Activated T-helper 17 cell treated with anti-CD3 and anti-CD28 coated beads, Interleukin-2, amount 50 U/mL, for 72 hours (primary cell): Measurements from ENCODE around the gene SUPT20H. TPM values are rescaled to one million over a fixed set of nuclear protein-coding genes. Genes with fewer than 3 reads are reported as not detected.

Experiments
- ATAC-seq: fragments of 150-1000 bp; cut with Tn5 transposase; replicated peaks from 2 replicates; pipeline ENCODE4 v1.10.0; 2021; ENCODE audit warnings: mild to moderate bottlenecking, moderate library complexity
- H3K27ac Mint-ChIP-seq: one replicate; pipeline ENCODE4 v1.8.0; 2022; ENCODE audit warnings: mixed read lengths
- H3K27me3 Mint-ChIP-seq: one replicate; pipeline ENCODE4 v1.8.0; 2022; ENCODE audit warnings: mixed read lengths
- H3K36me3 Mint-ChIP-seq: one replicate; pipeline ENCODE4 v1.8.0; 2022; ENCODE audit warnings: low read depth, mild to moderate bottlenecking, mixed read lengths
- H3K4me1 Mint-ChIP-seq: one replicate; pipeline ENCODE4 v1.8.0; 2022; ENCODE audit warnings: mixed read lengths
- H3K4me3 Mint-ChIP-seq: one replicate; pipeline ENCODE4 v1.8.0; 2022; ENCODE audit warnings: mild to moderate bottlenecking, mixed read lengths
- H3K9me3 Mint-ChIP-seq: one replicate; pipeline ENCODE4 v1.8.0; 2022; ENCODE audit warnings: mixed read lengths
- total RNA-seq, 2 donors: library from RNA; stranded (reverse); gene quantifications; one replicate each; pipeline ENCODE4 v1.2.3, GENCODE V29; 2022

The SUPT20H gene
- total RNA-seq, 2 donors from 2014 or later, result 56.7 to 72.8 TPM

GRCh38 chr13:37047846-37048245 is 11.6 kb downstream of the SUPT20H start:
- no peak for ATAC-seq
- H3K27ac Mint-ChIP-seq, result no peak overlapping the region

GRCh38 chr13:37047032-37047431 is 12.5 kb downstream of the SUPT20H start:
- H3K27ac Mint-ChIP-seq, result no peak overlapping the region
- peaks cover 4% of the 10 kb centered on the region for H3K4me1 Mint-ChIP-seq
- H3K9me3 Mint-ChIP-seq, result no peaks in the 10 kb centered on the region
- peaks cover 94% of the 10 kb centered on the region for H3K36me3 Mint-ChIP-seq
- ATAC-seq, result no peak
- no peaks in the 10 kb centered on the region for H3K27me3 Mint-ChIP-seq
- H3K4me3 Mint-ChIP-seq, result no peak overlapping the region

More at GRCh38 chr13:37047846-37048245, 11.6 kb downstream of the SUPT20H start:
- Mint-ChIP-seq H3K27me3 (no peaks in the 10 kb centered on the region), H3K4me3 (no peak overlapping the region), H3K4me1 (peaks cover 9% of the 10 kb centered on the region), H3K9me3 (no peaks in the 10 kb centered on the region), H3K36me3 (peaks cover 94% of the 10 kb centered on the region)

DNA sequence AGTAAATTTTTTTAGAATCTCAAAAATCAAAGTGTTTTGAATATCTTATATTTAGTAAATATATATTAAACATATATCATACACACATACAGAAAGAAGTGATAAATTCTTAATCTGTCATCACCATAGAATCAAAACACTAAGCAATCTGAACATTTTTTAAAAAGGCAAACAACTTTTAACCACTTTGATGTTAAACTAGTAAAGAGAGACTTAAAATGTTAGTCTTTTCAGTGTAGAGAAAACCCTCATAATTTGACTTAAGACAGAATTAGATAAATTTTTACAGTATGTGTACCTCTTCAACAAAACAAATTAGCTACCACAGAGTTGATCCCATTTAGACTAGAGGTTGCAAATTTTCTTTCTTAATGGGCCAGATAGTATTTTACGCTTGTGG is 13.4 kb downstream of the SUPT20H start:
- no peaks in the 10 kb centered on the region for H3K9me3 Mint-ChIP-seq

DNA sequence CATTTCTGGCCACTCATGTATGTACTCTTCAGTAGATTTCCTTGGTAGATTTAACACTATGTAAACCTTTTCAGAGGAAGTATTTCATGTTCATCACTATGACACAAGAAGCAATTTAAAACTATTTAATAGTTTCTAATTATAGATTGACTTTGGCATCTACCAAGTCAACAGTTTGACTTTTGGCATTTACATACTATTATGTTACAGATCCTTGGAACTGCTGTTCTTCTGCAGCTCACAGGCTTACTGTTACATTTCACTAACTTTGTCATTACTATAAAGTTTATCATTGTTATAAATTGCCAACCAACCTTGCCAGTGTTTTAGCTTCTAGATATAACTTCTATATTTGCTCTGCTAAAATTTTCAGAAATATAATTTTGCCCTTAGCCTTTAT is 18.7 kb downstream of the SUPT20H start:
- ATAC-seq, result no peak
- peaks cover 5% of the 10 kb centered on the region for H3K4me1 Mint-ChIP-seq
- no peak overlapping the region for H3K4me3 Mint-ChIP-seq
- H3K36me3 Mint-ChIP-seq, result peaks cover 99% of the 10 kb centered on the region
- H3K9me3 Mint-ChIP-seq, result no peaks in the 10 kb centered on the region
- no peaks in the 10 kb centered on the region for H3K27me3 Mint-ChIP-seq
- no peak overlapping the region for H3K27ac Mint-ChIP-seq

More for the DNA sequence above, 13.4 kb downstream of the SUPT20H start:
- Mint-ChIP-seq H3K4me1 (peaks cover 5% of the 10 kb centered on the region), H3K36me3 (peaks cover 94% of the 10 kb centered on the region), H3K4me3 (no peak overlapping the region), H3K27me3 (no peaks in the 10 kb centered on the region), H3K27ac (no peak overlapping the region)
- no peak for ATAC-seq

DNA sequence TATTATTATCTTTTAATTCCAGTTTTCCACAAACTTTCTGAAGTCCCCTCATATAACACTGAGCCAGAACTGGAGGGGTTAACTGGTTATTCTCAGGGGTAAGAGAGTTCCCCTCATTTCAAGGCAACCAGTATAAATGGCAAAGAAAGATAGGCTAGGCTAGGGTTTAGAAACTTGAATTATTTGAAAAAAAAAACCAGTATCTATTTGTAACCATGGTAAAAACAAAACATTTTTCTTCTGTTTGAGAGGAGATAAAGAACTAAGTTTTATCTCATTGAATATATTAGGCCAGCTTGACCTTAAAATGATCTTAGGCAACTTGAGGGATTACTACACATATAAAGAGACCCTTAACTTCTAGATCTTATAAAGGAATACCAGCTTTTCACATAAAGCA is 19.6 kb downstream of the SUPT20H start:
- H3K36me3 Mint-ChIP-seq, result peaks cover 100% of the 10 kb centered on the region

DNA sequence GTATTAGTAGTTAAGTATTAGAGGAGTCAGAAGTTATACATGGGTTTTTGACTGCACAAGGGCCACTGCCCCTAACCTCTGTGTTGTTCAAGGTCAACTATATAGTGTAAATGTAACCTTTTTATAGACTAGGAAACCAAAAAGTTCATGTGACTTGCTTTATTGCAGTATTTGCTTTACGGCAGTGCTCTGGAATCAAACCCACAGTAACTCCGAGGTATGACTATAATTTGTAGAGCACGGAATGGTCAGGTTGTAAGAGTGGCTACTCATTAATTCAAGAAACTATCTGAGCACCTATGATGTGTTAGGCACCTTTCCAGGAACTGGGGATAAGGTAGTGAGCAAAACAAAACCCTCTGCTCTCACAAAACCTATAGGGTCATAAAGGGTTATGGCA is 22.2 kb downstream of the SUPT20H start:
- no peak for ATAC-seq
- H3K36me3 Mint-ChIP-seq, result peaks cover 100% of the 10 kb centered on the region
- H3K9me3 Mint-ChIP-seq, result no peaks in the 10 kb centered on the region
- H3K4me3 Mint-ChIP-seq, result no peak overlapping the region
- H3K27me3 Mint-ChIP-seq, result no peaks in the 10 kb centered on the region
- peaks cover 5% of the 10 kb centered on the region for H3K4me1 Mint-ChIP-seq
- H3K27ac Mint-ChIP-seq, result no peak overlapping the region

More for the DNA sequence above, 19.6 kb downstream of the SUPT20H start:
- ATAC-seq, result no peak
- Mint-ChIP-seq H3K4me1 (peaks cover 5% of the 10 kb centered on the region), H3K4me3 (no peak overlapping the region), H3K27me3 (no peaks in the 10 kb centered on the region), H3K27ac (no peak overlapping the region), H3K9me3 (no peaks in the 10 kb centered on the region)

- Mint-ChIP-seq H3K4me3 (no peak overlapping the region), H3K27me3 (no peaks in the 10 kb centered on the region), H3K4me1 (peaks cover 5% of the 10 kb centered on the region), H3K27ac (no peak overlapping the region), H3K9me3 (no peaks in the 10 kb centered on the region), H3K36me3 (peaks cover 94% of the 10 kb centered on the region)
- ATAC-seq, result no peak
Measured at GRCh38 chr13:37029617-37030016, 29.9 kb downstream of the SUPT20H start.

DNA sequence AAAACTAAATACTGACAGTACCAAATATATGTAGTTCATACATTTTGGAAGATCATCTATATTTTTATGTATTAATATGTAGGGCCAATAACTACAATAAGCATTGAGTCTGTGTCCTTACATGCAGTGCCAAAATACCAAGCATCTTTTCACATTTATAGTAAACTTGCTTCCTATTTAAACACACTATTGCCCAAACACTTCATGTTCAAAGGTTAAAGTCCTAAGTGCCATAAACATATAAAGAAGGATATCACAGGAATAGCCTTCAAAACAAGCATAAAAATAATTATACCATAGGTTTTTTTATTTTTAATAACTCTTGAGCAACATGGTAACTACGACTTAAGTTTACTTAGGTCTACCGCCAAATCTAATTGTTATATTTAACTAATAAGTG is 31.8 kb downstream of the SUPT20H start:
- Mint-ChIP-seq H3K27me3 (no peaks in the 10 kb centered on the region), H3K36me3 (peaks cover 94% of the 10 kb centered on the region), H3K4me3 (no peak overlapping the region), H3K4me1 (peaks cover 5% of the 10 kb centered on the region), H3K27ac (no peak overlapping the region), H3K9me3 (no peaks in the 10 kb centered on the region)
- no peak for ATAC-seq

DNA sequence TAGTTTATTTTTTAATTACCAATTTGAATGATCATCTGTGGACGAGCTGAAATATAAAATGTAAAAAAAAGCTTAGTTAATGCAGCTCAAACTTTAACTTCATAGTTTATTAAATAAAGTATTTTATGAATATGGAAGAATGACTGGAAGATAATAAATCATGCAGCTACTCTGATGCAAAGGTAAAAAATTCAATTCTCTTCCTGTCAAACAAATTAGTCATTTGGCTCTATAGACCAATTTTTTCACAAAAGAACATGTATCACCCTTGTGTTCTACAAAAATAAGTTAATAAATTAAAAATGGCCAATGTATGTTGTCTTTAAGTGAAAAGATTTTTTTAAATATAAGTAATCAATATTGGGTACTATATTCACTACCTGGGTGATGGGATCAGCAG is 32.7 kb downstream of the SUPT20H start:
- no peaks in the 10 kb centered on the region for H3K27me3 Mint-ChIP-seq
- no peak overlapping the region for H3K27ac Mint-ChIP-seq
- no peak overlapping the region for H3K4me3 Mint-ChIP-seq
- no peak for ATAC-seq
- H3K36me3 Mint-ChIP-seq, result peaks cover 94% of the 10 kb centered on the region
- H3K4me1 Mint-ChIP-seq, result peaks cover 1% of the 10 kb centered on the region
- no peaks in the 10 kb centered on the region for H3K9me3 Mint-ChIP-seq

- Mint-ChIP-seq H3K27me3 (no peaks in the 10 kb centered on the region), H3K4me1 (no peaks in the 10 kb centered on the region), H3K9me3 (no peaks in the 10 kb centered on the region), H3K27ac (no peak overlapping the region), H3K36me3 (peaks cover 87% of the 10 kb centered on the region), H3K4me3 (no peak overlapping the region)
- no peak for ATAC-seq
Measured at GRCh38 chr13:37023871-37024270, 35.6 kb downstream of the SUPT20H start.

- Mint-ChIP-seq H3K4me3 (no peak overlapping the region), H3K36me3 (peaks cover 97% of the 10 kb centered on the region), H3K9me3 (no peaks in the 10 kb centered on the region), H3K27me3 (no peaks in the 10 kb centered on the region), H3K4me1 (no peaks in the 10 kb centered on the region), H3K27ac (no peak overlapping the region)
- ATAC-seq, result no peak
Measured at GRCh38 chr13:37014609-37015008, 44.9 kb downstream of the SUPT20H start.

- H3K4me3 Mint-ChIP-seq, result no peak overlapping the region
- H3K4me1 Mint-ChIP-seq, result peaks cover 7% of the 10 kb centered on the region
- H3K27ac Mint-ChIP-seq, result peak overlapping the region; percentile 25
- ATAC-seq, result no peak
- no peaks in the 10 kb centered on the region for H3K9me3 Mint-ChIP-seq
- H3K27me3 Mint-ChIP-seq, result no peaks in the 10 kb centered on the region
- H3K36me3 Mint-ChIP-seq, result peaks cover 99% of the 10 kb centered on the region
Measured at GRCh38 chr13:37011788-37012187, 47.7 kb downstream of the SUPT20H start.

- H3K27ac Mint-ChIP-seq, result peak overlapping the region; percentile 68
- no peaks in the 10 kb centered on the region for H3K27me3 Mint-ChIP-seq
- no peak overlapping the region for H3K4me3 Mint-ChIP-seq
- no peak for ATAC-seq
- H3K36me3 Mint-ChIP-seq, result peaks cover 99% of the 10 kb centered on the region
- H3K9me3 Mint-ChIP-seq, result no peaks in the 10 kb centered on the region
- H3K4me1 Mint-ChIP-seq, result peaks cover 7% of the 10 kb centered on the region
Measured at GRCh38 chr13:37011002-37011401, 48.5 kb downstream of the SUPT20H start.

DNA sequence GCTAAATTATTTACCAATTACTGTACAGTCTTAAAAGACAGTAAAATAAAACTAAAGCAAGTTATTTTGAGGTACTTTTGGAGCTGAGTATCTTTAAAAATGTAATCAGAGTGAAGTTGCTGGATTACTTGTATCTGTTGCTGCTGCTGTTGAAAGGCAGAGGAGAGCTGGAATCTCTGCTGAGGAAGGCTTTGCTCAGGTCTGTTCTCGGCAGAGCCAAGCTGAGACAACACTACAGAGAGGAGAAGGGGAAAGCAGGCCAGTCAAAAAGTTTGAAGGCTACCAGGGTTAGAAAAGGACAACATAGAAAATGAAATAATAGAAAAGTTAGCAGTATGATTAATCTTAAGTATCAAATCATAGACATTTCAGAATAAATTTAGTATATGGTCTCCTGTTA is 49.1 kb downstream of the SUPT20H start:
- Mint-ChIP-seq H3K36me3 (peaks cover 99% of the 10 kb centered on the region), H3K27me3 (no peaks in the 10 kb centered on the region), H3K27ac (peak overlapping the region; percentile 68), H3K4me3 (no peak overlapping the region), H3K4me1 (peaks cover 7% of the 10 kb centered on the region), H3K9me3 (no peaks in the 10 kb centered on the region)
- ATAC-seq, result no peak

- H3K4me1 Mint-ChIP-seq, result peaks cover 7% of the 10 kb centered on the region
- peaks cover 99% of the 10 kb centered on the region for H3K36me3 Mint-ChIP-seq
- no peak for ATAC-seq
- no peak overlapping the region for H3K4me3 Mint-ChIP-seq
- H3K27ac Mint-ChIP-seq, result no peak overlapping the region
- no peaks in the 10 kb centered on the region for H3K27me3 Mint-ChIP-seq
- no peaks in the 10 kb centered on the region for H3K9me3 Mint-ChIP-seq
Measured at GRCh38 chr13:37009692-37010091, 49.8 kb downstream of the SUPT20H start.

DNA sequence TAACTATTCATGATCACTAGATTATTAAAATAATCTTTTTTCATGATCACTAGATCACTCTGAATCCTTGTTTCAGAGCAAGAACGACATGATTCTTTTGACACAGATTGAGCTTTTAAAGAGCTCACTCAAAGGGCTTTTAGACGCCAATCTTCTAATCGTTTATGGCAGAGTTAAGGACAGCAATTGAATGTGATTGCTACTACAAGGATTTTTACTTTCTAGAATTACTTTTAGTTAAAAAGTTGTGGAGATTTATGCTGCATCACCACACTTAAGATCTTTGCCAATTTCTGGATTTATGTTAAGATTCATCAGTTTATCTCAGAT is 57.6 kb downstream of the SUPT20H start:
- Mint-ChIP-seq H3K36me3 (peaks cover 86% of the 10 kb centered on the region), H3K27ac (peak overlapping the region; percentile 100)

More for the DNA sequence above, 57.6 kb downstream of the SUPT20H start:
- H3K4me1 Mint-ChIP-seq, result peaks cover 12% of the 10 kb centered on the region
- peak overlapping the region; percentile 95 for H3K4me3 Mint-ChIP-seq
- H3K9me3 Mint-ChIP-seq, result no peaks in the 10 kb centered on the region
- no peaks in the 10 kb centered on the region for H3K27me3 Mint-ChIP-seq
- no peak for ATAC-seq
